Measurements from ENCODE around the gene DIP2C.
"Not testable (repeated sequence)": the region's sequence is repeated elsewhere in the genome, so short reads cannot be mapped to it uniquely, and the experiment has no call there.

The DIP2C gene

GRCh38 chr10:660970-661596 lies 28.4 kb downstream of the DIP2C start:
- DNase-seq (ENCODE audit: low read depth in 2 of 2): no peak

GRCh38 chr10:660413-660969 lies 29.0 kb downstream of the DIP2C start:
- no peak for DNase-seq (ENCODE audit: low read depth in 2 of 2)

- no peak for DNase-seq (ENCODE audit: low read depth in 2 of 2)
These were observed 29.8 kb downstream of the DIP2C start for GRCh38 chr10:659688-660141.

GRCh38 chr10:657816-658350 lies 31.6 kb downstream of the DIP2C start:
- DNase-seq (ENCODE audit: low read depth in 2 of 2): not testable (repeated sequence)

GRCh38 chr10:656883-657282 lies 32.6 kb downstream of the DIP2C start:
- DNase-seq (ENCODE audit: low read depth in 2 of 2): no peak

- no peak for DNase-seq (ENCODE audit: low read depth in 2 of 2)
These were observed 34.3 kb downstream of the DIP2C start for GRCh38 chr10:655184-655583.

- DNase-seq (ENCODE audit: low read depth in 2 of 2): no peak
These were observed 34.8 kb downstream of the DIP2C start for GRCh38 chr10:654647-654996.

GRCh38 chr10:653991-654646 lies 35.3 kb downstream of the DIP2C start:
- no peak for DNase-seq (ENCODE audit: low read depth in 2 of 2)

- not testable (repeated sequence) for DNase-seq (ENCODE audit: low read depth in 2 of 2)
These were observed 36.5 kb downstream of the DIP2C start for GRCh38 chr10:652832-653459.

GRCh38 chr10:652233-652632 lies 37.2 kb downstream of the DIP2C start:
- no peak for DNase-seq (ENCODE audit: low read depth in 2 of 2)

- DNase-seq (ENCODE audit: low read depth in 2 of 2): no peak
These were observed 37.8 kb downstream of the DIP2C start for GRCh38 chr10:651692-652091.

GRCh38 chr10:650886-651615 lies 38.4 kb downstream of the DIP2C start:
- DNase-seq (ENCODE audit: low read depth in 2 of 2): no peak

- no peak for DNase-seq (ENCODE audit: low read depth in 2 of 2)
These were observed 39.0 kb downstream of the DIP2C start for GRCh38 chr10:650441-650851.

- DNase-seq (ENCODE audit: low read depth in 2 of 2): no peak
These were observed 39.5 kb downstream of the DIP2C start for GRCh38 chr10:649798-650440.

GRCh38 chr10:649445-649797 lies 40.0 kb downstream of the DIP2C start:
- DNase-seq (ENCODE audit: low read depth in 2 of 2): no peak

- not testable (repeated sequence) for DNase-seq (ENCODE audit: low read depth in 2 of 2)
These were observed 42.4 kb downstream of the DIP2C start for GRCh38 chr10:647019-647418.

- no peak for DNase-seq (ENCODE audit: low read depth in 2 of 2)
These were observed 43.3 kb downstream of the DIP2C start for GRCh38 chr10:646118-646524.

GRCh38 chr10:644943-645334 lies 44.5 kb downstream of the DIP2C start:
- DNase-seq (ENCODE audit: low read depth in 2 of 2): no peak

GRCh38 chr10:644076-644942 lies 45.2 kb downstream of the DIP2C start:
- no peak for DNase-seq (ENCODE audit: low read depth in 2 of 2)

GRCh38 chr10:642186-642890 lies 47.1 kb downstream of the DIP2C start:
- no peak for DNase-seq (ENCODE audit: low read depth in 2 of 2)
